HG02588 (cell line): ENCODE measurements around the gene STAP2.

Experiments used
- ATAC-seq: cut with Tn5 transposase; IDR thresholded peaks from one replicate; pipeline ENCODE4 v1.9.1; 2021; ENCODE audit warnings: mild to moderate bottlenecking, moderate library complexity; ENCODE audit not compliant: unreplicated experiment

STAP2 gene

DNA sequence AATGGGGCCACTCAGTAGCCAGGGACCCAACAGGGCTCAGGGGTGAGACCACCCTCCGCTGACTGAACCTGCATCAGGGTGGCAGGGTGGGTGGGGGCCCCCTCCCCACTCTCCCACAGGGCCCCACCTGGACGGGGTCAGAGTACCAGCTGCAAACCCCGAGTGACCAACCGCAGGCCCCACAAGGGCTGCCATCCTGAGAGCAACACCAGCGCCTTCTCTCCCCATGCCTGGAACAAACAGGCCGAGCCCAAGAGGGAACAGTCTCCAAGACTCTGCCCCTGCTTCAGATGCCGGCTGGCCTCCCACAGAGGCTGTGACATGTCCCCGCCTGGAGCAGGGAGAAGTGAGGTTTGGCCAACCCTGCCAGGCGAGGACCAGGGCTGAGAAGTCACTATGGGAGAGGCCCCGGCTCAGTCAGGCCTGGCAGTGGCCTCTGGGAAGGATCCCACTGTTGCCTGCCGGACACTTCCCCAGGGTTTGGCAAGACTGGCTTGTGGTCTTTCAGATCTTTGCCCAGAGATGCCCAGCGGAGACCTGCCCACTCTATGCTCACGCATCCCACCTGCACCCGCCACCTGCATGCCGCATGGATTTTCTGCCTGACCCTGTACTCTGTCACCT lies 31.9 kb upstream of the STAP2 start:
- no peak for ATAC-seq

DNA sequence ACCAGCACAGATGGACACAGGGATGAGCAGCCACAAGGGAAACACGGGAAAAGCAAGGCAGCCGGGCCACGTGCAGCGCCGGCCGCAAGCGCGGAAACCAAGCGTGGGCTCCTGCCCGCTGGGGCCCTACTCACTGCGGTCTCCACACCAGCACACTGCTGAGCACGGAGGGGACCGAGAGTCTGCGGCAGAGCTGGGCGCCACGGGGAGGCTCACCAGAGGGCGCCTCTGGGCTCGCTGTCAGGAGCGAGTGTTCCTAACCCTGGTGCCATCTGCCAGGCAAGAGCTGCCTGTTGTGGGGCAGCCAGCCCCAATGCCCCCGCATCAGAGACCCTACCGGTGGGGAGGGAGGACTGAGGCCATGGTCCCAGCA lies 31.2 kb upstream of the STAP2 start:
- ATAC-seq = peak; percentile 36

DNA sequence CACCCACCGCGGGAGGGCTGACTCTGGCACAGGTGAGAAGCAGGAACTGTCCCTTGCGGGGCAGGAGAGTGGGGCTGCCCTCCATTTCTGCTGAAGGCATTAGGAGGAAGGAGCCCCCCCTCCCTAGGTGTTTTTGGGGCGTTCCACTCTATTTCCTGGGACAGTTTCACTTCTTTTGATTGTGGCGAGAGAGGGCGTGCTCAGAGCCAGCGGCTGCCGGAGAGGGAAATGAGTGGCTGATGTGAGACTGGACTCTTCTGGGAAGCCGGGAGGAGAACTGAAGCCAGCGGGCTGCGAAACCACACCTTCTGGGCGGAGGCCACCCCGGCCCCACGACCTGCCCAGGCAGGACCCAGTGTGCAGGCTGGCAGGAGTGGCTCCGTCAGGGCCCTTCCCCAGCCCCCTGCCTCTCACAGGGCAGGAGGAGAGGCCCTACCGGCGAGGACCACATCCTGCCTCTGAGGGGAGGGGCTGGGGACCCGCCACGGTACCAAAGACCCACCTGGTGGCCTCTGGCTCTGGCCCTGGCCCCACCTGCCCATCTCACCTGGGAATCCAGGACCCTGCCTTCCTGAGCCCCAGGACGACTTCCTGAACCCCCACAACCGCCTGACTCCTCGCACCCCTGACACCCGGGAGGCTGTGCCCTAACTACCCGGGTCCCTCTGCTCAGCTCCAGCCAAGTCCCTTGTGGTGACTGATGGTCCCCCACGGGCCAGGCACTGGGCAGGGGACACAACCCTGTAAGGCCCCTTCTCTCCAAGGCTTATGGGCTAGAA lies 30.7 kb upstream of the STAP2 start:
- peak; percentile 52 for ATAC-seq

DNA sequence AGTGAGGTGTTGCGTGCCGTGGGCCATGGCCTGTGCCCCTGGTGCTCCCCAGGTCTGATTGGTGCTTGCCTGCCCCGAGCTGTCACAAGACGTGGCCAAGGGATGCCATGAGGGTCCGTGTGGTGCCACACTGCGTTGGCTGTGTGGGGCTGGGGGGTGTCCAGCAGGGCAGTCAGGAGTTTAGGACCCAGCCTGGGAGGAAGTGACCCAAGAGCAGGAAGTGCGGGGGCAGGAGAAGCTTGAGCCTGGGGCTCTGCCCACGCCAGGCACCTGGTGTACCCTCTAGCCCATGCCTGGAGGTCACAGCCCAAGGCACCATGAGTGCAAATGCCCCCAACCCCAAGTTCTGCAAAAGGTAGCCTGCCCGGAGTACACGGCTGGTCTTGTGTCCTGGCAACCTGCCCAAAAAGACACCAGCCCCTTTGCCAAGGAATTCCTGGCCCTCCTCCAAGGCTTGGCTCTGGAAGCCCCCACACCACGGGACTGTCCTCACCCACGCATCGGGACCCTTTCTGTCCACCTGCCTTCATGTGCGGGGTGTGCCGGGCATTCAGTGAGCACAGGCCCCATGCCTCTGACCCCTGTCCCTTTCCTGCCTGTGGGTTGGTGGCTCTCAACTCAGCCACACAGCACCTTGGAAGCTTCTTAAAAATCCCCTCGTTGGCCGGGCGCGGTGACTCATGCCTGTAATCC lies 29.6 kb upstream of the STAP2 start:
- ATAC-seq = no peak

DNA sequence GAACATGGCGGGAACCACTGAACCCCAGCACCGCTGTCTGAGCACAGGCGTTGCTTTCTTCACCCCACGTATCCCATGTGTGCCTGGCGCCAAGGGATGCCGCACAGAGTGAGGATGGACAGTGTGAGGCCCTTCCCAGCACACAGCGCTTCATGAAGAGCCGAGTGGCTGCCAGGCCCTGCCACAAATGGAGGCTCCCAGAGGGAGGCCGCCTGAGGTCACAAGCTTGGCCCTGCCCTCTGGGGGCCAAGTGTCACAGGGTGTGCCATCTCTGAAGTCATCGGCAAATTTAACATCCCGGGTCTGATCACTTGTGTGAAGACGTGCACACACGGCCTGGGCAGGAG lies 29.1 kb upstream of the STAP2 start:
- no peak for ATAC-seq

DNA sequence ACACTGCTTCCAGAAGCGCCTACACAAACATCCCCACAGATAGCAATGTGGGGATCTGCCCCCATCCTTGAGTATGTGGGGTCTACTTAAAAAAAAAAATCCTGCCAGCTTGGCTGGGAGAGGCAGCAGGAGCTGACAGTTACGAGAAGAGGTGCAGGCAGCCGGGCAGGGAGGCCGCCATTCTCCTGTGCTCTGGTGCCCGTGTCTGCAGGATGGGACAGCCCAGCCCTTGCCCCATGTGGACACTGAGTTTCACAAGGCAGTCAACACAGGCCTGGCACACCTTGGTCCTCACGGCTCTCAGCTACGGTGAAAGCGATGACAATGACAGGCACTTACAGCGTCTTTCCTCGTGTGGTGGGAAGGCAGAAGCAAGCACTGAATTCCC lies 28.7 kb upstream of the STAP2 start:
- ATAC-seq = no peak

DNA sequence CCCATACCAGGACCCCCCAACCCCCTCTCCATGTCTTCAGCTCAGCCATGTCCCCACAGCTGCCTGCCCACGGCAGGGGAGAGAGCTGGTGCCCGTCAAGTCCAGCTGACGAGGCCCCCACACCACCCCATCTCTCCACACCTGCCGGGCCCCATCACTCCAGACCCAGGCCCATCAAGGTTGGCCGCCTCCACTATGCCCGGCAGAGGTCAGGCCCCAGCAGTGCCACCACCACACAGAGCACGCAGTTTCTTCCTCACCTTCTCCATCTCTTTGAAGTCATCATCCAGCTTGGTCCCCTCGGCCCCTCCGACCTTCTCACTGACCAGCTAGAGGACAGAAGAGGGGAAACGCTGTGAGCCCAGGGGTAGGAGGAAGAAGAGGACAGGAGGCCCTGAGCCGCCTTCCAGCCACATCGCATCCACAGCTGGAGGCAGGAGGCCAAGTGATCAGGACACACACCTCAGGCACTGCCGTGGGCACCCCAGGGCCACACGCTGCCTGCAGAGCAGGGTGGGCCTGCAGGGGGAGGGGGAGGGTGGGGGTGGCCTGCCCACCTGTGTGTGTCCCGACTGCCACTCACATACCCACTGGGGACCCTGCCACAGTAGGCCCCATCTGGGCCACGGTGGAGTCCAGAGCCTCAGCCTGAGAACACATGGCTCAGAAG lies 28.2 kb upstream of the STAP2 start:
- ATAC-seq = no peak

DNA sequence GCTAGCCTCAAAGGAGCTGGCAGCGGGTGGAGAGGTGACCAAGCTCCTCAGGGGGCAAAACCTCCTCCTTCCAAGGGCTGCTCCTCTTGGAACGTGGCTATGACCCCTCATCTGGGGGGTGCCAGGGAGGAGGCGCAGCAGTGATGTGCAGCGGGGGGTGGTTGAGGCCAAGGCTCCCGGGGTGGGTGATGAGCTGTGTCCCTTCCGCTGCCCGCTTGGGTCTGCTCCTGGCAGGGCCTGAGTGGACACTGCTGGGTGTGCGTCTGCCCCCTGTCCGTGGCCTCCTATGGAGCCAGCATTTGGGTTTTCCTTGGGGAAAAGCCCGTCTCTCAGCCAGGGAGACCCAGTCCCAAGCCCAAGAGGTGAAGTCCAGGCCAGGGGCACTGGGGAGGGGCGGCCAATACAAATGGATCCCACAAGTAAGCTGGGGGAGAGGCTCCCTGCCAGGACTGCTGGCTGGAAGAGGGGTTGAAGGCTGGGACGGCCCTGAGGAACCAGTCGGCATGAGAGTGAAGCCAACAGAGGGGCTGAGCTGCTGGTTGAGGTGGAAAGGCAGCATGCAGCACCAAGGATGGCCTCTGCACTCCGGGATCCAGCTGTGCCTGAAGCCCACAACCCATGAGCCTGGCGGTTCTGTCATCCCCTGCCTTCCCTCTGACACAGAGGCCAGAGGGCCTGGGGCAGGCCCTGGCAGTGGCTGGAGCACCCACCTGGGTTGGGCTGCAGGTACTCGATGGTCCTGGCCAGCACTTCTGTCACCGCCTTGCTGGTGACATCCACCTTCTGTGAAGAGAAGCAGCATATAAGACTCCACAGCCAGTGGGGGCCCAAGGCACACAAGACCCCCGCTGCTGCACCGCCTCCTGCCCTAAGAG lies 27.4 kb upstream of the STAP2 start:
- no peak for ATAC-seq

DNA sequence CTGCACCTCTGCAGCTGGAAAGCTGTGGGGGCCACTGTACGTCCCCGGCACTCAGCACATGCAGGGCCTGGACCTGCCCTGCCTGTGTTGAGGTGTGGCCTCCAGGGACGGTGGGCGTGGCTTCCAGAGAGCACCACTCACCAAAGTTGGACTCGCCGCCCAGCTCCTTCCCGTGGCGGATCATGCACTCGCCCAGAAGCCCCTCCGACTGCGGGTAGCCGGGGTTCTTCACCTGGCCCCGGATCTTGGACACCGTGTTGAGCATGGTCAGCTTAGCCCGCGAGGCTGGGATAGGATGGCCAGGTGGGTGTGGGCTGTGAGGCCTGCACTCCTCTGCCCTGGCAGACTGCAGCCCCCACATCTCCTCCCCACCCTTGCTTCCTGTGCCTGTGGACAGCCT lies 26.7 kb upstream of the STAP2 start:
- ATAC-seq = no peak

DNA sequence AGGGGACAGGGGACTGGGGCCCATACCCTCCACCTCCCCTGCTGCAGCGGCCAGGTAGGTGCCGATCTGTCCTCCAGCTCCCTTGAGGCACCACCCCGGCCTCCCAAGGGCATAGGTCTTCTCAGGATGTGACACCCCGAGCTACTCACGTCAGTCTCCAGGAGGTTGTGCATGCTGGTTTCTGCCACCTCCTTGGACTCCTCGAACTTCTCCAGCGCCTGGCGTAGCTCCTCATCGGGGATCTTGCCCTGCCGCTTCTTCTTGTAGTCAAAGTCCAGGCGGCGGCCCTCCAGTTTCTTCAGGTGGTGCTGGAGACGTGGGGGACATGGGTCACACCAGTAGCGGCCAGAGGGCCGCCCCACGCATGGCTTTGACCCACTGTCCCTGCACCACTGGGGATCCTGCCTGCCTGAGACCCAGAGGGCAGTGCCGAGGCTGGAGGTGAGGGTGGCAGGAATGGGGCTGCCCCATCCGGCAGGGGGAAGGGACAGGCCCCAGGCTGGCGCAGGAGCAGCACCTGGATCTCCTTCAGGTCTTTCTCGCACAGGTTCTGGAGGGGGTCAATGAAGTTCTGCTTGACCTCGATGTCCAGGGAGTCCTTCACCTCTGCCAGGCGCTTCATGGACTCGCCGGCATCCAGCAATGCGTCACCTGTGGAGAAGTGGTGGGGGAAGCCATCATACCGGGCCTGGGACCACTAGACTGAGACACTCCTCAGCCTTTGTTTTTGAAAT lies 25.1 kb upstream of the STAP2 start:
- no peak for ATAC-seq

DNA sequence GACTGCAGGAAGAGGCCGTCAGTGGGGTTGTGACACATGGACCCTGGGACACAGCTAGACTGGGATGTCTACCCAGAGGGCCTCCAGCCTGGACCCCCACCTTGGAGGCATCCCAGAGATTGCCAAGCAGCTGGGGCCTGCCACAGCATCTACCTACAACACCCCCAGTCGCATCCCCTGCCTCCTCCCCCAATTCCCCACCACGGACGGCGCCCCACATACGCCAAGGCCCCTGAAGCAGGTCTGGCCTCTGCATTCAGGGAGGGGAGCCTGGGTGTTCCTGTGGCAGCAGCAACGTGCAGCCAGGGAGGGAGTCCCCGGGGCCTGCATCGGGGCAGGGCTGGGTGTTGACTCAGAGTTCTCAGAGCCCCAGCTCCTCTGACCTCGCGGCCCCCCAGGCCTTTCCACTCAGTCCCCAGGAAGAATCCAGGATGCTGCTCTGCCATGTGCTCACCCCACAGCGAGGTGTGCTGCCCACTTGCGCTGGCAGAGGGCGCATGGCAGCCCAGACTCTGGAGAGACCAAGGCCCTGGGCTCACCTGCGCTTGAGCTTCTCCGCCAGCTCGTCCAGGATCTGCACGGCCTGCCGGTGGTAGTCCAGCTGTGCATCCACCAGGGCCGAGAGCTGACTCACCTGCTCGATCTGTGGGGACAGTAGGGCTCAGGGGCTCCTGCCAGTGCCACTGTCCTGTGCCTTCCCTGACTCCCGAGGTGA lies 24.4 kb upstream of the STAP2 start:
- ATAC-seq = no peak

DNA sequence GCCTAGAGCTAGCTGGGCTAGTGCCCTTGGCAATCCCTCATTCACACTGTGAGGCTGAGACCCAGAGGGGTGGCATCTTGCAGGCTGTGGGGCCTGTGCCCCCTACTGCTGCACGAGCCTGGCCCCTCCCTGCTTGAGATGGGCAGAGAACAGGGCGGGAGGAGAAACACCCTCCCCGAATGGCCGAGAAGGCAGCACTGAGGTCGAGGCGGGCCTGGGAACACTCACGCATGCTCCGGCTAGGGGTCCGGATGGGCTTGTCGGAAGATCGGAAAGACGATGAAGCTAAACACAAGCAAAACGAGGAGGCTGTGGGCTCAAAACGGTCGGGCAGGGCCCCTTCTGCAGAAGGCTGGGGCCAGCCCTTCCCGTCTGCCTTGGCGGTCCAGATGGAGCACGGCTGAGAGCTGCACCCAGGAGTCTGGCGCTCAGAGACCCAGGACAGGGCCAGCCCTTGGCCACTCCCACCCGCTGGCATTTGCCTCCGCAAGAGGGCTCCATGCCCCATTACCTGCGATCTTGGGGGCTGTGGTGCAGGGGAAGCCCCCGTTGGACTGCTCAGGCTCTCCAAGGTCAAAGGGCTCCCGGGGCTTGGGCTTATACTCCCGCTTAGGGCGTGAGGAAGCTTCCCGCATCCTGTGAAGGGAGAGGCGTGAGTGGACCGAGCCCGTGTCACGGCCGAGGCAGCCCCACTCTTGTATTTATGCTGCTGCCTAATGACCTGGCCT lies 23.6 kb upstream of the STAP2 start:
- ATAC-seq = no peak

DNA sequence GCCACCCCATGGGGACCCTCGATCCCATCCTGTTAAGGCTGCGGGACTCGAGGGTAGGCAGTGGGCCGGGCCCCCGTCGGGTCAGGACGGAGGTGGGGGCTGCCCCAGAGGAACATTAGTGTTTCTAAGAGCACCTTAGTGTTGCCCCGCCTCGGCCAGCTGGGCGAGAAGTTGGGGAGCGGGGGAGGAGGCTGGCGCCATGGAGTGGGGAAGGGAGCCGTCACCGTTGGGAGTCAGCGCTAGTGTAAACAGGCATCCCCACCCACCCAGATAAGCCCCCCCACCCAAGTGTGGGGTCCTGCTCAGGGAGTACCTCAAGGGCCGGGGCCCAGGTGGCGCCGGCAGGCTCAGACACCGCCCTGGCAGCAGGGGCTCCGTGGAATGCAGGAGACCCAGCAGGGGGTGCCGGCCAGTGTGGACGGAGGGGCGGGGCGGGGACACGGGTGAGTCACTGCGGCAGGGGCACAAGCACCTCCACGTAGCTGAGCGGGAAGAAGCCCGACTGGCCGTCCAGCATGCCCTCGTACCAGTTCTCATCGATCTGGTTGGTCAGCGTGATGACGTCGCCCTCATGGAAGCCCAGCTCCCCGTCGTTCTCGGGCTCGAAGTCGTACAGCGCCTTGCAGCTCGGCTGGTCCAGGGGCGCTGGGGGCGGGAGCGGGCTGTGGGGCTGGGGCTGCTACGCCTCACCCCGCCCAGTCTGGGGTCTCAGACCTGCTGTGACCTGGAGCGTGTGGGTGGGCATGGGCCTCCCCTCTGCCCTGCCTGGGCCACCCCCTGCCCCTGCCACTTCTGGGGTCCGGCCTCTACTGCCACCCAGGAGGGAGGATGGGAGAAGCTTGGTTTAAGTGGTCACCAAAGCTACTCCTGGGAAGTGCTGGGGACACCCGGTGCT lies 22.8 kb upstream of the STAP2 start:
- no peak for ATAC-seq

DNA sequence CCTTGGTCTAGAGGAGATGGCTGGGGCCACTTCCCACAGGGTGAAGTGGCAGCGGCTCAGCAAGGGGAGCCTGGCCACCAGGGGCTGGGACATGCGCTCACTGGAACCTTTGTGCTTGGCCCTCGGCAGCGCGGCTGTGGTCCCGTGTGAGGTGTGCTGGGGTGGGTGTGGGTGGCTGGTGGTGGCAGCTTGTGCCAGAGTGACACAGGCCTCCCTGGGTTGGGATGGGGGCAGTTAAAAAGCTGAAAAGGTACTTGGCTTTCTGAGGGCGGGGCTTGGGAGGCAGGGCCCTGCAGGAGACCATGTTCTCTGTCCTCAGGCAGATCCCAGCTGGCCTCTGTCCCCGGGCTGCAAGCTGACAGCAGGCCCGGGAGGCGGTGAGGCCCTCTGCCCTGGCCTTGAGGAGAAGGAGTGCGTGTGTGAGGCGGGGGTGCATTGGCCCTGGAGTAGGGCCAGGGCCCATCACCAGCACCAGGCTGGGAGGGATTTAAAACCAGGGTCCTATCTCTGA lies 22.1 kb upstream of the STAP2 start:
- ATAC-seq = no peak

DNA sequence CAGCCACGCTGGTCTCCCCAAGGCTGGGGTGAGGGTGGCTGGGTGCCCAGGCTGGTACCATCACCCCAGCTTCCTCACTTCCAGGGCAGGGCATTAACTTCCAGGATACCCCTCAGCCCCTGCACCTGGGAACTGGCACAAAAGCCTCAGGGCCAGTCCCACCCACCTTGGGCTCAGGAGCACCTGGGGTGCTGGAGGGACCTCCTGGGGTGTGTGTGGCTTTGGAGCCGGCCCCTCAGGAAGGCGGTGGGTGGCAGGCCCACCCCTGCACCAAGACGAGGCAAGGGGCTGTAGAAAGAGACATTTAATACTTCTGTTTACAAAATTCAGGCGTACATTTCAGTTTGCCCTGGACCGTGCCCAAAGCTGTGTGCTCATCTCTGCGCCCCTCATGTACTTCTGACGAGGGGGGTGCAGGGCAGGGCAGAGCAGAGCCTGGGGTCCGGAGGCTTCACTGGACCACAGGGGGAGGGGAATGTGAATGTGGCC lies 21.5 kb upstream of the STAP2 start:
- ATAC-seq = no peak

DNA sequence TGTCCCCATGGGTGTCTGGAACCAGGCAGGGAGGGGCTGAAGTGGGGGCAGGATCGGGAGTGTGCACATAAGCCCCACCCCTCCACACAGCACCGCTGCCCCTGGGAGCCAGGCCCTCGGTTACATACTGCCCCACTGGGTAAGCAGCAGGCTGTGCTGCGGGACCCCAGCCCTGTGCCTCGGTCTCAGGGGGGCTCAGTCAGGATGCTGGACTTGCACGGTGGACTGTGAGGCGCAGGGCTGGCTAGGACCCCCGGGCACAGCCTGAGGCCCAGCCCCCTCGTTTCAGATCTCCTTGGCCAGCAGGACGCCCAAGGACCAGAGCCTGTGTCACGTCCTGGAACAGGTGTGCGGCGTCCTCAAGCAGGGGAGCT lies 21.0 kb upstream of the STAP2 start:
- ATAC-seq = no peak
